ENCODE results near the gene SDR39U1. TPM values are rescaled to one million over a fixed set of nuclear protein-coding genes. Genes with fewer than 3 reads are reported as not detected.

The SDR39U1 gene
- polyA plus RNA-seq, 4 donors: 41.4 to 52.6 (median 50.2) TPM

DNA sequence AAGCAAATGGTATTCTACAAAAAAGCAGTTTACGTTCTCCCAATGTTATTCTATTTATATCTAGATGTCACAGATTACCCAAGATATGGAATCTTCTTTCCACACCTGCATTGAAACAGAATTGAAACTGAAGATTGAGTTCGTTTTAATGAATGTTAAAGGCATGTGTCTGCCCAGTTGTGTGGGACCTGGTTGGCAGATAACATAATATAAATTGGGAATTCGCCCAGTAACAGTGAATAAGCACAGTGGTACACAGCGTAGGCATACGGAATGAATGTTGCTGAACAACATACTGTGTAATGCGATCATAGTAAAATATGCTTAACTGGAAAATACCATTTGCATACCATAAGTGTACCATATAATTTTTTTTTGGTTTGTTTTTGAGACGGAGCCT is 8.5 kb downstream of the SDR39U1 start:
- Histone ChIP-seq H3K27me3 (ENCODE audit: control insufficient read depth in 3 of 3, insufficient read depth in 3 of 3, low read length in 3 of 3) (no peaks in the 10 kb centered on the region), H3K4me3 (ENCODE audit: low read depth in 1 of 3, low read length in 3 of 3) (no peak overlapping the region), H3K27ac (ENCODE audit: low read depth in 1 of 3, low read length in 2 of 3) (no peak overlapping the region), H3K36me3 (ENCODE audit: control insufficient read depth in 3 of 3, insufficient read depth in 2 of 3, low read depth in 1 of 3, low read length in 3 of 3) (peaks cover 0 to 65% (median 26%) of the 10 kb centered on the region in 3 donors), H3K9me3 (ENCODE audit: control insufficient read depth in 2 of 2, insufficient read depth in 1 of 2, low read depth in 1 of 2, low read length in 1 of 2) (no peaks in the 10 kb centered on the region), H3K4me1 (ENCODE audit: control insufficient read depth in 3 of 3, insufficient read depth in 2 of 3, low read depth in 1 of 3, low read length in 2 of 3) (peaks cover 2 to 28% (median 6%) of the 10 kb centered on the region in 3 donors)
- WGBS, 3 donors: 81 to 86% (median 86%) methylated on average over 7 of the region's 7 CpGs
- FAIRE-seq: no peak
- DNase-seq: no peak

GRCh38 chr14:24432259-24433131 is 10.1 kb downstream of the SDR39U1 start:
- Histone ChIP-seq H3K36me3 (ENCODE audit: control insufficient read depth in 3 of 3, insufficient read depth in 2 of 3, low read depth in 1 of 3, low read length in 3 of 3) (peaks cover 0 to 52% (median 14%) of the 10 kb centered on the region in 3 donors), H3K4me3 (ENCODE audit: low read depth in 1 of 3, low read length in 3 of 3) (peak overlapping the region in 1 of 3 donors; percentile 4), H3K27me3 (ENCODE audit: control insufficient read depth in 3 of 3, insufficient read depth in 3 of 3, low read length in 3 of 3) (no peaks in the 10 kb centered on the region), H3K4me1 (ENCODE audit: control insufficient read depth in 3 of 3, insufficient read depth in 2 of 3, low read depth in 1 of 3, low read length in 2 of 3) (peaks cover 9 to 44% (median 9%) of the 10 kb centered on the region in 3 donors), H3K27ac (ENCODE audit: low read depth in 1 of 3, low read length in 2 of 3) (no peak overlapping the region), H3K9me3 (ENCODE audit: control insufficient read depth in 2 of 2, insufficient read depth in 1 of 2, low read depth in 1 of 2, low read length in 1 of 2) (no peaks in the 10 kb centered on the region)
- FAIRE-seq (no peak), DNase-seq (no peak)
- 72 to 84% (median 82%) methylated on average over 19 to 24 of the region's 24 CpGs for WGBS, 3 donors

GRCh38 chr14:24431569-24432258 is 10.9 kb downstream of the SDR39U1 start:
- peak; percentile 94 for DNase-seq
- WGBS, 3 donors: 30 to 34% (median 31%) methylated on average over 13 to 15 of the region's 15 CpGs
- H3K27ac ChIP-seq (ENCODE audit: low read depth in 1 of 3, low read length in 2 of 3): peak overlapping the region in 2 of 3 donors; percentile 85 to 95
- peaks cover 9 to 50% (median 9%) of the 10 kb centered on the region in 3 donors for H3K4me1 ChIP-seq (ENCODE audit: control insufficient read depth in 3 of 3, insufficient read depth in 2 of 3, low read depth in 1 of 3, low read length in 2 of 3)
- H3K4me3 ChIP-seq (ENCODE audit: low read depth in 1 of 3, low read length in 3 of 3): peak overlapping the region in 2 of 3 donors; percentile 67 to 89
- H3K27me3 ChIP-seq (ENCODE audit: control insufficient read depth in 3 of 3, insufficient read depth in 3 of 3, low read length in 3 of 3): no peaks in the 10 kb centered on the region
- peaks cover 0 to 45% (median 10%) of the 10 kb centered on the region in 3 donors for H3K36me3 ChIP-seq (ENCODE audit: control insufficient read depth in 3 of 3, insufficient read depth in 2 of 3, low read depth in 1 of 3, low read length in 3 of 3)
- no peak for FAIRE-seq
- H3K9me3 ChIP-seq (ENCODE audit: control insufficient read depth in 2 of 2, insufficient read depth in 1 of 2, low read depth in 1 of 2, low read length in 1 of 2): no peaks in the 10 kb centered on the region

- WGBS, 3 donors: 10 to 12% (median 11%) methylated on average over 17 to 19 of the region's 19 CpGs
- DNase-seq (peak in 1 of 2 donors; percentile 62), FAIRE-seq (no peak)
- Histone ChIP-seq H3K9me3 (ENCODE audit: control insufficient read depth in 2 of 2, insufficient read depth in 1 of 2, low read depth in 1 of 2, low read length in 1 of 2) (no peaks in the 10 kb centered on the region), H3K27me3 (ENCODE audit: control insufficient read depth in 3 of 3, insufficient read depth in 3 of 3, low read length in 3 of 3) (no peaks in the 10 kb centered on the region), H3K4me3 (ENCODE audit: low read depth in 1 of 3, low read length in 3 of 3) (peak overlapping the region; percentile 67 to 89 (median 81)), H3K27ac (ENCODE audit: low read depth in 1 of 3, low read length in 2 of 3) (peak overlapping the region; percentile 85 to 96 (median 95)), H3K4me1 (ENCODE audit: control insufficient read depth in 3 of 3, insufficient read depth in 2 of 3, low read depth in 1 of 3, low read length in 2 of 3) (peaks cover 9 to 57% (median 9%) of the 10 kb centered on the region in 3 donors), H3K36me3 (ENCODE audit: control insufficient read depth in 3 of 3, insufficient read depth in 2 of 3, low read depth in 1 of 3, low read length in 3 of 3) (peaks cover 0 to 39% (median 5%) of the 10 kb centered on the region in 3 donors)
These were observed 11.7 kb downstream of the SDR39U1 start for GRCh38 chr14:24430682-24431568.

DNA sequence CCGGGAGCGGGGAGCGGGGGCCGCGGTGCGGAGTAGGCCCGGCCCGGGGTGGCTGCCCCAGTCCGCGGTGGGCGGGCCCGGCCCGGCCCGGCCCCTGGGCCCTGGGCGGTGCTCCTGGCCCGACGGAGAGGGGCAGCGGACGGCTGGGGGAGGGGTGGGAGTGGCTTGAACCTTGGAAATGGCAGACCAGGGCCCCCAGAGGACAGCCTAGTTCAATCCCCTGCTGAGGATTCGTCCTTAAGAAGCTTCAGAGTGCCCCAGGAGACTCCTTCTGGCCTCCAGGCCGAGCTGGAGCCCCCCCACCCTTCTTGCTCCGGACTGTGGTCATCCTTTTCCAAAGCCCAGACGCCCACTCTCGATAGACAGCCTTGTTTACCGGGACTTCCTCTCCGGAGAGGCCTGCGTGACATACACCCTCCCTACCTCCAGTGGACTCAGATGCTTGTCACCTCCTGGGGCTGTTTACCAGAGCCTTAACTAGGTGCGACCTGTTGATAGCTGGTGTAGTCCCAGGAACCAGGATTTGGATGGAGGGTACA is 12.4 kb downstream of the SDR39U1 start:
- WGBS, 3 donors: 0 to 1% (median 1%) methylated on average over 23 to 28 of the region's 28 CpGs
- no peaks in the 10 kb centered on the region for H3K9me3 ChIP-seq (ENCODE audit: control insufficient read depth in 2 of 2, insufficient read depth in 1 of 2, low read depth in 1 of 2, low read length in 1 of 2)
- H3K4me1 ChIP-seq (ENCODE audit: control insufficient read depth in 3 of 3, insufficient read depth in 2 of 3, low read depth in 1 of 3, low read length in 2 of 3): peaks cover 9 to 60% (median 9%) of the 10 kb centered on the region in 3 donors
- peak overlapping the region; percentile 85 to 96 (median 95) for H3K27ac ChIP-seq (ENCODE audit: low read depth in 1 of 3, low read length in 2 of 3)
- no peaks in the 10 kb centered on the region for H3K27me3 ChIP-seq (ENCODE audit: control insufficient read depth in 3 of 3, insufficient read depth in 3 of 3, low read length in 3 of 3)
- peak overlapping the region; percentile 67 to 89 (median 81) for H3K4me3 ChIP-seq (ENCODE audit: low read depth in 1 of 3, low read length in 3 of 3)
- peaks cover 0 to 33% (median 3%) of the 10 kb centered on the region in 3 donors for H3K36me3 ChIP-seq (ENCODE audit: control insufficient read depth in 3 of 3, insufficient read depth in 2 of 3, low read depth in 1 of 3, low read length in 3 of 3)
- DNase-seq (peak; percentile 60 to 93), FAIRE-seq (no peak)

DNA sequence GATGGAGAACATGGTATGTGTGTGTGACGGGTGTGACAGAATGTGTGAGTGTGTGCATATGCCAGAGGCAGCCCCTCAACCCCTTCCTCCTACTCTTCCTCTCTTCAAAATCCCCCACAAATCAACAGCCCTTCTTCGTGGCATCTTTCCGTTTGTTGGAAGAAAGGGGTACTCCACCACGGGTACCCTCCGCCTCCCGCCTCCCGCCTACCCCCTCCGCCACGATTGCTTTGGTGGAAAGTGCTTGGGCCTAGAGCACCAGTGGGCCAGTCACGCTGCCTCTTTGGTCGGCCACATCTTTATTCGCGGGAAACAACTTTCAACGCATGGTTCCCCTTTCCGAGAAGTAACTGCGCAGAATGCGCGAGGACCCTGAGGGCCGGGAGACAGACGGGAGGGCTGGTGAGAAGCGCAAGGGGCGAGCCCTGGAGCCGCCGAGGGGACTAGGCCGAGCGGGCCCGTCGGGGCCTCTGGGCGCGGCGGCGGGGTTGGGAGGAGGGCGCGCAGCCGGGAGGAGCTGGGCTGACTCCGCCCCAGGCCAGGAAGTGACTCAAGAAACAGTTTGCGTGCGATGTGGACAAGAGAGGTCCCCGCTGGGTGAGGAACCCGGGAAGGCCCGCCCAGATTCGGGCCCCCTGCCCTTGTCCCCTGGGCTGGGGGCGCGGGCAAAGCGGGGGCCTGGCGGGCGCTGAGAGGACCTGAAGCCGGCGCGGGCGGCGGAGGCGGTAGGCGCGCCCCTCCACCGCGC is 13.0 kb downstream of the SDR39U1 start, which contains the start of the genes CBLN3 and KHNYN:
Gene CBLN3 (minus strand): TSS at position 274 of the 748 bp plus-strand sequence. CDS start 614 bp downstream, outside the sequence.
Gene KHNYN (plus strand): TSS at position 560 of the 748 bp plus-strand sequence. CDS start 777 bp downstream, outside the sequence.
- DNase-seq (peak; percentile 92 to 97), FAIRE-seq (no peak)
- H3K27me3 ChIP-seq (ENCODE audit: control insufficient read depth in 3 of 3, insufficient read depth in 3 of 3, low read length in 3 of 3): no peaks in the 10 kb centered on the region
- peak within 1 kb of the TSS; percentile 85 to 96 (median 95) for H3K27ac ChIP-seq (ENCODE audit: low read depth in 1 of 3, low read length in 2 of 3)
- peak within 1 kb of the TSS; percentile 67 to 89 (median 81) for H3K4me3 ChIP-seq (ENCODE audit: low read depth in 1 of 3, low read length in 3 of 3)
- peaks cover 0 to 30% (median 3%) of the 10 kb centered on the region in 3 donors for H3K36me3 ChIP-seq (ENCODE audit: control insufficient read depth in 3 of 3, insufficient read depth in 2 of 3, low read depth in 1 of 3, low read length in 3 of 3)
- H3K9me3 ChIP-seq (ENCODE audit: control insufficient read depth in 2 of 2, insufficient read depth in 1 of 2, low read depth in 1 of 2, low read length in 1 of 2): no peaks in the 10 kb centered on the region
- peaks cover 9 to 66% (median 14%) of the 10 kb centered on the region in 3 donors for H3K4me1 ChIP-seq (ENCODE audit: control insufficient read depth in 3 of 3, insufficient read depth in 2 of 3, low read depth in 1 of 3, low read length in 2 of 3)
- 3 to 4% (median 4%) methylated on average over 39 to 57 of the region's 57 CpGs for WGBS, 3 donors
